Mesothelial cell of epicardium (in vitro differentiated cells): ENCODE results near the gene UST. TPM values are rescaled to one million over a fixed set of nuclear protein-coding genes. Genes with fewer than 3 reads are reported as not detected.
"Not testable (repeated sequence)": the region's sequence is repeated elsewhere in the genome, so short reads cannot be mapped to it uniquely, and the experiment has no call there.

Experiments used
- DNase-seq, 2 experiments: peaks; one replicate each; pipeline ENCODE4 v3.0.0; 2021; ENCODE audit warnings: low spot score in 2 of 2; ENCODE audit not compliant: unreplicated experiment in 2 of 2
- H3K27ac Mint-ChIP-seq: 2 replicates; pipeline ENCODE4 v1.8.0; 2021; ENCODE audit warnings: mixed read lengths
- H3K27me3 Mint-ChIP-seq: 2 replicates; pipeline ENCODE4 v1.8.0; 2021; ENCODE audit warnings: low read depth, mixed read lengths
- H3K36me3 Mint-ChIP-seq: 2 replicates; pipeline ENCODE4 v1.8.0; 2021; ENCODE audit warnings: mixed read lengths
- H3K4me1 Mint-ChIP-seq: 2 replicates; pipeline ENCODE4 v1.8.0; 2021; ENCODE audit warnings: mixed read lengths
- H3K4me3 Mint-ChIP-seq: 2 replicates; pipeline ENCODE4 v1.8.0; 2021; ENCODE audit warnings: mild to moderate bottlenecking, moderate library complexity, mixed read lengths
- H3K9me3 Mint-ChIP-seq: 2 replicates; pipeline ENCODE4 v1.8.0; 2021; ENCODE audit warnings: mixed read lengths
- total RNA-seq: library from RNA; stranded (reverse); gene quantifications from 3 replicates; pipeline ENCODE4 v1.2.1, GENCODE V29; 2021
- TF ChIP-seq, protein P1 (sequence below): fragments of 200-600 bp; sonication (generic); IDR thresholded peaks from one replicate; pipeline ENCODE4 v1.5.0; 2021; ENCODE audit warnings: antibody characterized with exemption; ENCODE audit not compliant: unreplicated experiment

UST gene
- total RNA-seq, 1 donor from 2014 or later = 6.6 TPM

DNA sequence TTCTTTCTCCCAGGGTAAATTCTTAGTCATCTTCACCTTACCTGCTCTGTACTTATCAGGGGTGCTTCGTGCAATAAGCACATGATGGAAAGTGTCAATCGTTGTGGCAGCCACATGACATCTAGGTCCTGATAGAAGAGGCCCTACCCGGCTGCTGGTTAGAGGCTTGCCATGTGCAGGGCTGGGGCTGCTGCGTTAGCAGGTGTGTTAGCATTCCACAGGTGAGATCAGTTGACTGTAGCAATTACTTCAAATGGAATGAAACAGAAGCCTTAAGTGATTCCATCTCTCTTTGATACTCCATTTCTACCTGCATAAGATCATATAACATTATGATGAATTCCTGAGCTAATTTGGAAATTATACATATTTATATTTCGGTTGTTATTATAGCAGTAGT lies 127.0 kb downstream of the UST start:
- Mint-ChIP-seq H3K27me3 (no peaks in the 10 kb centered on the region), H3K4me3 (no peak overlapping the region), H3K9me3 (no peaks in the 10 kb centered on the region), H3K4me1 (peaks cover 15% of the 10 kb centered on the region), H3K27ac (no peak overlapping the region), H3K36me3 (no peaks in the 10 kb centered on the region)
- no peak for DNase-seq
- TF ChIP-seq, protein P1, sequence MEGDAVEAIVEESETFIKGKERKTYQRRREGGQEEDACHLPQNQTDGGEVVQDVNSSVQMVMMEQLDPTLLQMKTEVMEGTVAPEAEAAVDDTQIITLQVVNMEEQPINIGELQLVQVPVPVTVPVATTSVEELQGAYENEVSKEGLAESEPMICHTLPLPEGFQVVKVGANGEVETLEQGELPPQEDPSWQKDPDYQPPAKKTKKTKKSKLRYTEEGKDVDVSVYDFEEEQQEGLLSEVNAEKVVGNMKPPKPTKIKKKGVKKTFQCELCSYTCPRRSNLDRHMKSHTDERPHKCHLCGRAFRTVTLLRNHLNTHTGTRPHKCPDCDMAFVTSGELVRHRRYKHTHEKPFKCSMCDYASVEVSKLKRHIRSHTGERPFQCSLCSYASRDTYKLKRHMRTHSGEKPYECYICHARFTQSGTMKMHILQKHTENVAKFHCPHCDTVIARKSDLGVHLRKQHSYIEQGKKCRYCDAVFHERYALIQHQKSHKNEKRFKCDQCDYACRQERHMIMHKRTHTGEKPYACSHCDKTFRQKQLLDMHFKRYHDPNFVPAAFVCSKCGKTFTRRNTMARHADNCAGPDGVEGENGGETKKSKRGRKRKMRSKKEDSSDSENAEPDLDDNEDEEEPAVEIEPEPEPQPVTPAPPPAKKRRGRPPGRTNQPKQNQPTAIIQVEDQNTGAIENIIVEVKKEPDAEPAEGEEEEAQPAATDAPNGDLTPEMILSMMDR = no peak

GRCh38 chr6:148874698-148875293 lies 128.0 kb downstream of the UST start:
- no peak overlapping the region for H3K4me3 Mint-ChIP-seq
- no peak for DNase-seq
- peak overlapping the region; percentile 45 for H3K27ac Mint-ChIP-seq
- no peaks in the 10 kb centered on the region for H3K27me3 Mint-ChIP-seq
- TF ChIP-seq, protein P1 = no peak
- no peaks in the 10 kb centered on the region for H3K36me3 Mint-ChIP-seq
- H3K9me3 Mint-ChIP-seq = no peaks in the 10 kb centered on the region
- H3K4me1 Mint-ChIP-seq = peaks cover 16% of the 10 kb centered on the region

- Mint-ChIP-seq H3K4me1 (peaks cover 22% of the 10 kb centered on the region), H3K4me3 (no peak overlapping the region), H3K27me3 (no peaks in the 10 kb centered on the region), H3K9me3 (no peaks in the 10 kb centered on the region), H3K36me3 (no peaks in the 10 kb centered on the region), H3K27ac (no peak overlapping the region)
- DNase-seq = no peak
- TF ChIP-seq, protein P1 = no peak
Measured at GRCh38 chr6:148878683-148879082, 131.9 kb downstream of the UST start.

GRCh38 chr6:148880742-148881141 lies 133.9 kb downstream of the UST start:
- H3K36me3 Mint-ChIP-seq, H3K27me3 Mint-ChIP-seq, H3K27ac Mint-ChIP-seq, H3K9me3 Mint-ChIP-seq, H3K4me3 Mint-ChIP-seq, DNase-seq: not testable (repeated sequence)
- H3K4me1 Mint-ChIP-seq = peaks cover 11% of the 10 kb centered on the region

- Mint-ChIP-seq H3K4me1 (peaks cover 11% of the 10 kb centered on the region), H3K9me3 (no peaks in the 10 kb centered on the region), H3K36me3 (no peaks in the 10 kb centered on the region), H3K4me3 (no peak overlapping the region), H3K27ac (no peak overlapping the region), H3K27me3 (no peaks in the 10 kb centered on the region)
- TF ChIP-seq, protein P1 = no peak
- DNase-seq = no peak
Measured at GRCh38 chr6:148881593-148882311, 134.9 kb downstream of the UST start.

GRCh38 chr6:148883270-148883669 lies 136.4 kb downstream of the UST start:
- Mint-ChIP-seq H3K9me3 (no peaks in the 10 kb centered on the region), H3K4me3 (no peak overlapping the region), H3K4me1 (peaks cover 14% of the 10 kb centered on the region), H3K36me3 (no peaks in the 10 kb centered on the region), H3K27me3 (no peaks in the 10 kb centered on the region), H3K27ac (no peak overlapping the region)
- TF ChIP-seq, protein P1 = no peak
- no peak for DNase-seq
